ENCODE measurements around the gene ARID1B. TPM values are rescaled to one million over a fixed set of nuclear protein-coding genes. Genes with fewer than 3 reads are reported as not detected.

ARID1B gene
- total and polyA plus RNA-seq, 10 of the 15 experiments (the other 5 are each of a cell fraction or from before 2014, with no cell fraction given) = 24.7 to 133 (median 54.6) TPM

GRCh38 chr6:156918647-156919046 is 141.5 kb downstream of the ARID1B start:
- peaks cover 27% of the 10 kb centered on the region for H3K4me1 ChIP-seq (ENCODE audit: control insufficient read depth, insufficient read depth, low read length)
- FAIRE-seq (no peak), ATAC-seq (peak; percentile 30), DNase-seq (ENCODE audit: low read depth, low spot score) (no peak)
- BruUV-seq (replicated peaks) = no TSS peak
- TF ChIP-seq SUPT20H (IDR thresholded peaks at IDR 0.05; ENCODE audit: borderline replicate concordance, control insufficient read depth, low read depth, low read length) (no peak), IKZF2 (IDR thresholded peaks at IDR 0.05) (peak; percentile 63 to 77; a peak in 2 of 4 replicates), EED (IDR thresholded peaks at IDR 0.05; ENCODE audit: low read depth) (peak; percentile 42; the same call in 1 of the 2 replicates), MTA2 (IDR thresholded peaks at IDR 0.05; ENCODE audit: low read depth) (peak; percentile 46; the same call in 1 of the 2 replicates), RELB (IDR thresholded peaks at IDR 0.05; ENCODE audit: low read depth) (peak; percentile 50; the same call in 1 of the 2 replicates), SPI1 (IDR thresholded peaks at IDR 0.05; ENCODE audit: borderline replicate concordance, insufficient read depth, low read depth, low read length) (peak; percentile 51; the same call in 1 of the 2 replicates), IKZF1 (conservative IDR thresholded peaks at IDR 0.05) (peak; percentile 68), TBL1XR1 (IDR thresholded peaks at IDR 0.05; ENCODE audit: low read depth, low read length) (no peak)
- peak overlapping the region; percentile 37; the same call in 1 of the 2 replicates for H3K4me3 ChIP-seq
- in situ Hi-C loops (cut with MboI) = no loop called here
- peaks cover 0 to 2% of the 10 kb centered on the region in 2 experiments; a peak in 2 of 4 replicates for H3K36me3 ChIP-seq (ENCODE audit: control insufficient read depth in 2 of 2, insufficient read depth in 2 of 2, low read length in 1 of 2)
- no peak overlapping the region for H3K9ac ChIP-seq (ENCODE audit: control insufficient read depth, insufficient read depth, low read length)
- RAD21 ChIA-PET (ENCODE audit: unreplicated experiment) = interaction anchor here (0.6 to 2.7 kb wide), 5 partner anchors 11 to 198 kb away, joined by 3 to 7 read pairs (median 5); no protein-coding TSS in a partner anchor
- SMC1A ChIA-PET (ENCODE audit: uncharacterized antibody, unreplicated experiment) = interaction anchor here (0.6 to 2.5 kb wide), 13 partner anchors 8 to 353 kb away, joined by 3 to 18 read pairs (median 4); no protein-coding TSS in a partner anchor
- no peaks in the 10 kb centered on the region for H4K20me1 ChIP-seq (ENCODE audit: control insufficient read depth, insufficient read depth)
- H3K9me3 ChIP-seq (replicated peaks; ENCODE audit: control insufficient read depth, insufficient read depth, low read length) = no peaks in the 10 kb centered on the region
- 57% methylated on average over 7 of the region's 7 CpGs for WGBS (ENCODE audit: insufficient coverage, insufficient replicate concordance, low lambda C conversion rate, missing lambda C conversion rate)
- CTCF ChIA-PET = interaction anchor here (0.6 to 2.5 kb wide), 5 partner anchors 14 to 134 kb away, joined by 3 to 11 read pairs (median 5); no protein-coding TSS in a partner anchor
- no peaks in the 10 kb centered on the region for H3K27me3 ChIP-seq (replicated peaks in 1 of 2; ENCODE audit: control insufficient read depth in 2 of 2, insufficient read depth in 2 of 2, low read length in 1 of 2)
- intact Hi-C loops (cut with micrococcal nuclease; ENCODE audit: unreplicated experiment) = no loop called here
- no peak overlapping the region for H2AFZ ChIP-seq (ENCODE audit: control insufficient read depth, low read depth, low read length)
- peaks cover 77% of the 10 kb centered on the region for H3K79me2 ChIP-seq (ENCODE audit: control insufficient read depth, insufficient read depth, low read length)
- POLR2A ChIA-PET = interaction anchor here (0.6 to 1.4 kb wide), 3 partner anchors 8 to 99 kb away, joined by 3 to 7 read pairs (median 3); no protein-coding TSS in a partner anchor
- peak overlapping the region; percentile 74; the same call in 1 of the 2 replicates for H3K4me2 ChIP-seq (ENCODE audit: control insufficient read depth, insufficient read depth)
- 0 out of 2 replicates have a peak overlapping the region, but pooled peaks have one; percentile 4 for H3K27ac ChIP-seq (ENCODE audit: control insufficient read depth, insufficient read depth)

Measured in GM12878 (cell line).